Skeletal muscle satellite cell (primary cell): ENCODE measurements around the gene ZNF740. TPM values are rescaled to one million over a fixed set of nuclear protein-coding genes. Genes with fewer than 3 reads are reported as not detected.

ENCODE experiments used
- H3K27me3 ChIP-seq: 2 replicates; pipeline ENCODE4 v1.7.0; 2013; ENCODE audit warnings: low read length; ENCODE audit not compliant: control insufficient read depth, insufficient read depth
- H3K36me3 ChIP-seq: 2 replicates; pipeline ENCODE4 v1.7.0; 2013; ENCODE audit warnings: mild to moderate bottlenecking, control low read depth, low read length; ENCODE audit not compliant: insufficient read depth
- H3K4me1 ChIP-seq: 2 replicates; pipeline ENCODE4 v1.7.0; 2013; ENCODE audit warnings: low read length; ENCODE audit not compliant: control insufficient read depth, insufficient read depth
- H3K4me2 ChIP-seq: 2 replicates; pipeline ENCODE4 v1.7.0; 2013; ENCODE audit warnings: mild to moderate bottlenecking, low read length
- H3K4me3 ChIP-seq: 2 replicates; pipeline ENCODE4 v1.7.0; 2013; ENCODE audit warnings: low read length
- H3K9ac ChIP-seq: 2 replicates; pipeline ENCODE4 v1.7.0; 2013; ENCODE audit warnings: mild to moderate bottlenecking, low read depth, low read length, moderate library complexity
- H3K9me3 ChIP-seq: replicated peaks from 2 replicates; pipeline ENCODE4 v1.7.0; 2013; ENCODE audit warnings: mild to moderate bottlenecking, control low read depth, low read length
- small RNA-seq: library from RNA; depleted of rRNA; stranded (forward); fragments of <200 nt; gene quantifications from one replicate; pipeline ENCODE3, GENCODE V24; 2012

ZNF740 gene

DNA sequence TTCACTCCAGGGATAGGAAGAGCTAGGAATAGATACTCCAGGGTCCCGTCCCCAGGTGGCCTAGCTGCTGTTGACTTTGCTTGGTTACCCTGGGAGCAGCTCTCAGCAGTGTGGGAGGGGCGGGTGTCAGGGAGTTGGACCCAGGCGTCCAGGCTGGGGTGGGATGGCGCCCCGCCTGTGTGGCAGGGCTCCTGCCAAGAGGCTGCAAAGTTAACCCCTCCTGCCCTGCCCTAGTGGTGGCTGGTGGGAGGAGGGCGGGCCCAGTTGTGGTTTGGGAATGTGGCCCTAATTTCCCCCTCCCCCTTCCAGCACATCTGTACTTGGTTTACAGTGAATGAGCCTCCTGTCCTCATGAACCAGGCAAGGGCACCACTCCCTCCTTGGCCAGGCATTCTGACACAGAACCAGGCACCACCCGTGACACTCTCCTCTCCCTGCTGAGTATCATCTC lies 53.2 kb downstream of the ZNF740 start:
- Histone ChIP-seq H3K36me3 (no peaks in the 10 kb centered on the region), H3K4me1 (peaks cover 32% of the 10 kb centered on the region), H3K4me3 (no peak overlapping the region), H3K4me2 (no peak overlapping the region), H3K27me3 (peaks cover 19% of the 10 kb centered on the region), H3K9ac (no peak overlapping the region), H3K9me3 (no peaks in the 10 kb centered on the region)

- no peak overlapping the region for H3K9ac ChIP-seq
- no peaks in the 10 kb centered on the region for H3K9me3 ChIP-seq
- H3K4me2 ChIP-seq, result no peak overlapping the region
- no peak overlapping the region for H3K4me3 ChIP-seq
- peaks cover 32% of the 10 kb centered on the region for H3K4me1 ChIP-seq
- peaks cover 19% of the 10 kb centered on the region for H3K27me3 ChIP-seq
- no peaks in the 10 kb centered on the region for H3K36me3 ChIP-seq
Measured at GRCh38 chr12:53234271-53234914, 53.9 kb downstream of the ZNF740 start.

DNA sequence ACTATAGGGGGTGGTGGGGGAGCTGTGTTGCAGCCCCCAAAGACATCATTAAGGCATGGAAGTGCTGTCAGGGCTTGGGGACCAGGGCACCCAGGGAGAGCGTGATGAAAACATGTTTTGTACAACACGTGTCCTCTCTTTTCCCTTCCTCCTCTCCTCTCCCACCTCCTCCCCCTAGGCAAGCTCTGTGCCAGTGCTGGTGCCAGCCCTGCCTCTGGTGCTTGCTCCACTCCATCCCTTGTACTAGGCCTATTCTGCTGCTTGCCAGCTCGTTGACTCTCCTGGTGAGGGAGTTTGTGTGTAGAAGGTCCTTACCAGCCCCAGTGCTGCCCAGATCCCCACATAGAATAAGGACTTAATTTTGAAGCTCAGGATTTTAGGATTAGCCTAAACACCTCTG lies 54.6 kb downstream of the ZNF740 start:
- Histone ChIP-seq H3K9ac (no peak overlapping the region), H3K4me3 (no peak overlapping the region), H3K36me3 (no peaks in the 10 kb centered on the region), H3K27me3 (peaks cover 26% of the 10 kb centered on the region), H3K4me2 (no peak overlapping the region), H3K9me3 (no peaks in the 10 kb centered on the region), H3K4me1 (peaks cover 32% of the 10 kb centered on the region)

DNA sequence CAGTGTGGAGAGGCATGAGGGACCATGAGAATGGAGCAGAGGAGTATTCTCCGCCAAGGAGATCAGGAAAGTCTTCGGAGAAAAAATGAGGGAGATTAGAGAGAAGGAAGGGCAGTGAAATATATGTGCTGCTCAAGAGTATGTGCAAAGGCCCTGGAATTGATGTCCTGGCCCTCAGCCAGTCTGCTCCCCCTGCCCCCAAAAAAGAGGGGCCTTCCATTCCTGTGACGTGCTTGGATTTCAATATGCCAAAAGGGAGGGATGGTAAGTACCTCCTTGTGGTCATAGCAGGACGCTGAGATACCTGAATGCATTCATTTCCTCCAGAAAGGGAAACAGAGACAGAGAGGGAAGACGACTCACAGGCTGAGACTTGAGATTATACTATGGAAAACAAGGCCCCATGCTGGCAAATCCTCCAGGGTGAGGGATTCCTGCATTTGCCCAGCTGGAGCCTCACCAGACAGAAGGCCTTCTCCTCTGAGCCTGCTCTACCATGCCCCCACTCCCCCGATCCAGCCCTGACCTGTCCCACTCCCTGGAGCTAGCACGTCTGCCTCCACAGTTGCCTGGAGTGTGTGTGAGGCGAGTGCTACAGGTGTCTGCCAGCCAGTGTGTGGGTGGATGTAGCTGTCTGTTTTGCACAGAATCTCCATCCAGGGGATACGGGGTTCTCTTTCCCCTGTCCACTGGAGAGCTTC lies 55.4 kb downstream of the ZNF740 start:
- H3K4me1 ChIP-seq, result peaks cover 29% of the 10 kb centered on the region
- no peaks in the 10 kb centered on the region for H3K36me3 ChIP-seq
- H3K9me3 ChIP-seq, result no peaks in the 10 kb centered on the region
- H3K4me2 ChIP-seq, result no peak overlapping the region
- peaks cover 27% of the 10 kb centered on the region for H3K27me3 ChIP-seq
- H3K9ac ChIP-seq, result no peak overlapping the region
- H3K4me3 ChIP-seq, result no peak overlapping the region

DNA sequence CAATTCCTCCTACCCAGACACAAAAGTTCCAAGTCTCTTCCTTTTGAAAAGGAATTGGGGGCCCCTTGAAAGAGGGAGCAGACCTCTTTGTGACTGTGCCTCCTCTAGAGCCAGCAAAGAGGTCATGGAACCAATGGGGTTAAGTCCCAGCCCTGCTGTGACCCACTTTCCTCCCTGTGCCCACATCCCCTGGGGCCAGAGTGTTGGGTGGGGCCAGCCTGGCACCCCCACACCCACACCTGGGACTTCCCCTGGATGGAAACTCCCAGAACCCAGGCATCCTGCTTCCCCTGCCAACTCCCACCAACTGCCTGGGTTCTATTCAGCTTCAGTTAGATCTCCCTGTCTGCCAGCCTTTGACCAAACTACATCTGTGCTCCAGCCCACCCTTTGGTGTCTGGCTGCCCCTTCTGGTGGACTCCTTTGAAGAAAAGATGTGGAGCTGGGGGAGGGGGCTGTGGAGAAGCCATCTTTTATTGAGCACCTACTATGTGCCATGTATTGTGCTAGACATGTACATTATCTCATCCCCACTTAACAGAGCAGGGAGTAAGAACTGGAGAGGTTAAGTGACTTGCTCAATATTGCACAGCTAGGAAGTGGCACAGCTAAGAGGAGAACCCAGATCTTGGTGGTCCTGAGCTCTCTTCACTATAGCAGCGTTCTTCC lies 56.1 kb downstream of the ZNF740 start:
- peaks cover 22% of the 10 kb centered on the region for H3K4me1 ChIP-seq
- H3K36me3 ChIP-seq, result no peaks in the 10 kb centered on the region
- H3K9me3 ChIP-seq, result no peaks in the 10 kb centered on the region
- no peak overlapping the region for H3K4me3 ChIP-seq
- no peak overlapping the region for H3K9ac ChIP-seq
- H3K27me3 ChIP-seq, result peaks cover 30% of the 10 kb centered on the region
- H3K4me2 ChIP-seq, result no peak overlapping the region

DNA sequence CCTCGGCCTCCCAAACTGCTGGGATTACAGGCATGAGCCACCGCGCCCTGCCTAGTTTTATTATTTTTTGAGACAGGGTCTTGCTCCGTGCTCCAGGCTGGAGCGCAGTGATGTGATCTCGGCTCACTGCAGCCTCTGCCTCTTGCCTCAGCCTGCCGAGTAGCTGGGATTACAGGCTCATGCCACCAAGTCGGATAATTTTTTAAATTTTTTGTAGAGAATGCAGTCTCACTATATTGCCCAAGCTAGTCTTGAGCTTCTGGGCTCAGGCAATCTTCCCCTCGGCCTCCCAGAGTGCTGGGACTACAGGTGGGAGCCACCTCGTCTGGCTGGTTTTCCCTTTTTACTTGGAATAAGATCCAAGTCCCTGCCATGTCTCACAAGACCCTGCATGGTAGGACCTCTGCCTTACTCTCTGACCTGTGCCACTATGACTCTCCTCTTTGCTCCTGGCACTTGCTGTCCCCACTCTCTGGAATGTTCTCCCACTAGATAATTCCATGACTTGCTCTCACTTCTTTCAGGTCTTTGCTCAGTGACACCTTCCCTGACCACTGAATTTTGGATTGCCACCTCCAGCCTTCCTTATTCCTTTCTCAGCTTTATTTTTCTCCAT lies 59.2 kb downstream of the ZNF740 start:
- peaks cover 58% of the 10 kb centered on the region for H3K27me3 ChIP-seq
- no peaks in the 10 kb centered on the region for H3K4me1 ChIP-seq
- no peaks in the 10 kb centered on the region for H3K9me3 ChIP-seq
- H3K4me2 ChIP-seq, result no peak overlapping the region
- H3K9ac ChIP-seq, result no peak overlapping the region
- H3K36me3 ChIP-seq, result no peaks in the 10 kb centered on the region
- no peak overlapping the region for H3K4me3 ChIP-seq

DNA sequence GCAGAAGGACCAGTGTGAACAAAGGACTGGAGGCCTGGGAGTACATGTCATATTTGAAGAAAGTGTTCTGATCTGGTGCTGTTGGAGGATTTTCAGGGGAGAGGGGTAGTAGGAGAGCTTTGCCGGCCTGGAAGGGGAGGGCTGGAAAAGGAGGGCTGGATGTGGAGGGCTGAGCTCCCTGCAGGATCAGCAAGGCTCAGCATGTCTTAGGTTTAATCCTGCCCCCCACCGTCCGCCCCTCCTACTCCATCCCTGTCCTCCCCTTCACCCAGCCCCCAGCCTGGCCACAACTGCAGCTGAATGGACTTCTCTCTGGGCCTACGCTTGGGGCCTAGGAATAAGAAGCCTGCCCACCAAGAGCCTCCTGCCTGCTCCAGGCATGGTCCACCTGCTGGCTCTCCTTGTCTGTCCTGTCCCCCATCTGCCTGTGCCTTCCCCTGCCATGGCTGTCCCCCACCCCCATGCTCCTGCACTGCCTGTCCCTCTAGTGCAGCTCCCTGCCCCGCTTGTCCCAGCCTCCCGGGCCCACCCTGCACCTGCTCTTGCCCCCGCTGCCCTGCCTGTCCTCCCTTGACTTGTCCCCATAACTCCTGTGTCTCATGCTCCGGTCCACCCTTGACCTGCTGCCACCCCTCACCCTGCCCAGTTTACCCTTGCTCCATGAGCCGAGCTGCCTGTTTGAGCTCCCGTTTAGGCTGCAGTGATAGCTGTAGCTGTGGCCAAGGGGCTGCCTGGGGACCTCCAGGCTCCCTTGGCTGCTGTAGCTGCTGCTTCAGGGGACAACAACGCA lies 61.3 kb downstream of the ZNF740 start:
- no peak overlapping the region for H3K4me2 ChIP-seq
- no peaks in the 10 kb centered on the region for H3K4me1 ChIP-seq
- H3K4me3 ChIP-seq, result no peak overlapping the region
- no peaks in the 10 kb centered on the region for H3K9me3 ChIP-seq
- H3K9ac ChIP-seq, result no peak overlapping the region
- no peaks in the 10 kb centered on the region for H3K36me3 ChIP-seq
- peaks cover 55% of the 10 kb centered on the region for H3K27me3 ChIP-seq

DNA sequence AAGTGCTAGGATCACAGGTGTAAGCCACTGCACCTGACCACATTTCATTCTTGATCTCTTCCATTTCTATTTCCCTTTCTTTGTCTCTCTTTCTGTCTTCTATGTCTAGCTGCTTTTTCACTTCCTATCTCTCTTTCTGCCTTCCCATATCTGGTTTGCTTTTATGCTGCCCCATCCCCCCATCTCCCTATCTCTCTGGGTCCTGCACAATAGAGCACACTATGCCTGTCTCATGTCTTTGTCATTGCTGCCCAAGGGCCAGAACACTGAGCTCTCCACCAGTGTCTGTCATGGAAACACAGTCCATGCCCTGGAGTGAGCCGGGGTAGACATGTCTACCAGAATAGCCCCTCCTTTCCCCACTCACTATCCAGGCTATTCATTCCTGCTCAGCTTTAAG lies 63.8 kb downstream of the ZNF740 start:
- Histone ChIP-seq H3K4me2 (no peak overlapping the region), H3K9me3 (no peaks in the 10 kb centered on the region), H3K36me3 (no peaks in the 10 kb centered on the region), H3K27me3 (peaks cover 46% of the 10 kb centered on the region), H3K4me3 (no peak overlapping the region), H3K4me1 (no peaks in the 10 kb centered on the region), H3K9ac (no peak overlapping the region)

Small RNA genes within 50 kb of the gene (small RNA-seq; reads per million reads assigned to genes)
- gene HIGD1AP1 (not detected), gene RNU6-333P (not detected)
